ENCODE data around the gene KRT72. TPM values are rescaled to one million over a fixed set of nuclear protein-coding genes. Genes with fewer than 3 reads are reported as not detected.

The KRT72 gene
- total RNA-seq, 1 experiment from 2014 or later, result not detected

GRCh38 chr12:52630008-52630500, 28.8 kb upstream of the KRT72 start:
- DNase-seq (ENCODE audit: low spot score), result no peak

GRCh38 chr12:52629281-52630007, 28.2 kb upstream of the KRT72 start:
- no peak for DNase-seq (ENCODE audit: low spot score)

- no peak for DNase-seq (ENCODE audit: low spot score)
Observed at GRCh38 chr12:52628841-52629240, 27.6 kb upstream of the KRT72 start.

GRCh38 chr12:52628111-52628507, 26.8 kb upstream of the KRT72 start:
- no peak for DNase-seq (ENCODE audit: low spot score)

GRCh38 chr12:52627395-52628110, 26.3 kb upstream of the KRT72 start:
- DNase-seq (ENCODE audit: low spot score), result no peak

GRCh38 chr12:52622349-52622748, 21.1 kb upstream of the KRT72 start:
- no peak for DNase-seq (ENCODE audit: low spot score)

GRCh38 chr12:52618866-52619265, 17.6 kb upstream of the KRT72 start:
- no peak for DNase-seq (ENCODE audit: low spot score)

- DNase-seq (ENCODE audit: low spot score), result no peak
Observed at GRCh38 chr12:52618216-52618615, 17.0 kb upstream of the KRT72 start, which contains the start of gene KRT73. KRT73 (minus strand) TSS chr12:52618559; CDS start chr12:52618524, 35 bp downstream.

GRCh38 chr12:52617403-52617785, 16.1 kb upstream of the KRT72 start:
- no peak for DNase-seq (ENCODE audit: low spot score)

GRCh38 chr12:52616680-52617402, 15.6 kb upstream of the KRT72 start:
- no peak for DNase-seq (ENCODE audit: low spot score)

GRCh38 chr12:52615912-52616311, 14.6 kb upstream of the KRT72 start:
- no peak for DNase-seq (ENCODE audit: low spot score)

GRCh38 chr12:52615208-52615868, 14.1 kb upstream of the KRT72 start:
- DNase-seq (ENCODE audit: low spot score), result no peak

GRCh38 chr12:52614381-52615207, 13.3 kb upstream of the KRT72 start:
- no peak for DNase-seq (ENCODE audit: low spot score)

- DNase-seq (ENCODE audit: low spot score), result no peak
Observed at GRCh38 chr12:52613384-52614030, 12.2 kb upstream of the KRT72 start.

- no peak for DNase-seq (ENCODE audit: low spot score)
Observed at GRCh38 chr12:52612431-52613383, 11.4 kb upstream of the KRT72 start.

GRCh38 chr12:52611080-52611468, 9.8 kb upstream of the KRT72 start:
- DNase-seq (ENCODE audit: low spot score), result no peak

GRCh38 chr12:52608826-52609630, 7.8 kb upstream of the KRT72 start:
- DNase-seq (ENCODE audit: low spot score), result no peak

- DNase-seq (ENCODE audit: low spot score), result no peak
Observed at GRCh38 chr12:52608161-52608560, 6.9 kb upstream of the KRT72 start.
